Mucosa of descending colon (tissue), 3 donors: ENCODE data around the gene MARK4. TPM values are rescaled to one million over a fixed set of nuclear protein-coding genes. Genes with fewer than 3 reads are reported as not detected.
"Not testable (repeated sequence)": the region's sequence is repeated elsewhere in the genome, so short reads cannot be mapped to it uniquely, and the experiment has no call there.

Source experiments
- ATAC-seq: fragments of 200-7000 bp; cut with Tn5 transposase; one replicate; pipeline ENCODE4 v1.9.1; 2020; ENCODE audit warnings: mild to moderate bottlenecking, moderate library complexity
- DNase-seq, 3 donors: peaks; one replicate each; pipeline ENCODE4 v3.0.0-alpha.2; 2020
- H3K36me3 ChIP-seq: fragments of 200-600 bp; one replicate; pipeline ENCODE4 v1.8.0; 2021; ENCODE audit warnings: low read depth, mild to moderate bottlenecking
- H3K4me1 ChIP-seq: fragments of 200-600 bp; one replicate; pipeline ENCODE4 v1.8.0; 2021; ENCODE audit warnings: low read depth, mild to moderate bottlenecking
- H3K4me3 ChIP-seq: fragments of 200-600 bp; one replicate; pipeline ENCODE4 v1.8.0; 2021; ENCODE audit warnings: mild to moderate bottlenecking
- H3K9me3 ChIP-seq: fragments of 200-600 bp; one replicate; pipeline ENCODE4 v1.8.0; 2021; ENCODE audit warnings: mild to moderate bottlenecking
- intact Hi-C, 2 donors: fragments of 100-400 bp; cut with DNase I in 1 of 2; cut with micrococcal nuclease in 1 of 2; formaldehyde crosslinking; loops; one replicate each; pipeline versions ENCODE4 v1.11.0 to v1.11.1; 2022; cut with DNase I, micrococcal nuclease
- total RNA-seq, 3 donors: library from RNA; stranded (reverse); fragmentation: NEBNext Ultra II Directional in 2 of 3; extraction: Animal tissue kit (Norgen Biotek cat#: 25700) in 2 of 3; gene quantifications; one replicate each; pipeline versions ENCODE4 v1.2.1 to v1.2.4, GENCODE V29; 2021 to 2023
- TF ChIP-seq, protein P1 (sequence below): fragments of 200-600 bp; IDR thresholded peaks from one replicate; pipeline ENCODE4 v1.8.0; 2022; ENCODE audit warnings: antibody characterized with exemption, mild to moderate bottlenecking
- donor health status: DM: no; HTN: no; CAD: no; lungs with moderate emphysema.
- donor health status: DM: no; HTN: no; CAD: no.
- donor health status: DM: no; HTN: yes; CAD: no.

The MARK4 gene
- total RNA-seq, 3 donors from 2014 or later = 15.7 to 34.6 (median 17.0) TPM

DNA sequence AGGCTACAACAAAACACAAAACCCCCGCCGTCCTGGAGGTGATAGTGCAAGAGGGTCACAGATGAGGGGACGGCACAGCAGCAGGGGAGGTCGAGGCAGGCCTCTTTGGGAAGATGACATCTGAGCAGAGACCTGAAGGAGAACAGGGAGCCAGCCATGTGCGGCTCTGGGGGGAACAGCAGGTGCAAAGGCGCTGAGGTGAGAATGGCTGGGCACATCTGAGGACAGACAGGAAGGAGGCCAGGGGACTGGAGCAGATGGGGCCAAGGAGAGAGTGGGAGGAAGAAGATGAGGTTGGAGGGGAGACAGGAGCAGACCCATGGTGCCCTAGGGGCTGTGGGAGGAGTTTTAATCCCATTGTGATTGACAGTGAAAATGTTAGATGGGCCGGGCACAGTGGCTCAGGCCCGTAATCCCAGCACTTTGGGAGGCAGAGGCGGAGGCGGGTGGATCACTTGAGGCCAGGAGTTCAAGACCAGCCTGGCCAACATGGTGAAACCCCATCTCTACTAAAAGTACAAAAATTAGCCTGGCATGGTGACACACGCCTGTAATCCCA, 73.4 kb downstream of the MARK4 start:
- H3K36me3 ChIP-seq = no peaks in the 10 kb centered on the region
- DNase-seq (no peak), ATAC-seq (no peak)
- TF ChIP-seq, protein P1, sequence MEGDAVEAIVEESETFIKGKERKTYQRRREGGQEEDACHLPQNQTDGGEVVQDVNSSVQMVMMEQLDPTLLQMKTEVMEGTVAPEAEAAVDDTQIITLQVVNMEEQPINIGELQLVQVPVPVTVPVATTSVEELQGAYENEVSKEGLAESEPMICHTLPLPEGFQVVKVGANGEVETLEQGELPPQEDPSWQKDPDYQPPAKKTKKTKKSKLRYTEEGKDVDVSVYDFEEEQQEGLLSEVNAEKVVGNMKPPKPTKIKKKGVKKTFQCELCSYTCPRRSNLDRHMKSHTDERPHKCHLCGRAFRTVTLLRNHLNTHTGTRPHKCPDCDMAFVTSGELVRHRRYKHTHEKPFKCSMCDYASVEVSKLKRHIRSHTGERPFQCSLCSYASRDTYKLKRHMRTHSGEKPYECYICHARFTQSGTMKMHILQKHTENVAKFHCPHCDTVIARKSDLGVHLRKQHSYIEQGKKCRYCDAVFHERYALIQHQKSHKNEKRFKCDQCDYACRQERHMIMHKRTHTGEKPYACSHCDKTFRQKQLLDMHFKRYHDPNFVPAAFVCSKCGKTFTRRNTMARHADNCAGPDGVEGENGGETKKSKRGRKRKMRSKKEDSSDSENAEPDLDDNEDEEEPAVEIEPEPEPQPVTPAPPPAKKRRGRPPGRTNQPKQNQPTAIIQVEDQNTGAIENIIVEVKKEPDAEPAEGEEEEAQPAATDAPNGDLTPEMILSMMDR = no peak
- no peak overlapping the region for H3K4me3 ChIP-seq
- no peaks in the 10 kb centered on the region for H3K4me1 ChIP-seq
- H3K9me3 ChIP-seq = no peaks in the 10 kb centered on the region
- intact Hi-C loops = no loop called here

DNA sequence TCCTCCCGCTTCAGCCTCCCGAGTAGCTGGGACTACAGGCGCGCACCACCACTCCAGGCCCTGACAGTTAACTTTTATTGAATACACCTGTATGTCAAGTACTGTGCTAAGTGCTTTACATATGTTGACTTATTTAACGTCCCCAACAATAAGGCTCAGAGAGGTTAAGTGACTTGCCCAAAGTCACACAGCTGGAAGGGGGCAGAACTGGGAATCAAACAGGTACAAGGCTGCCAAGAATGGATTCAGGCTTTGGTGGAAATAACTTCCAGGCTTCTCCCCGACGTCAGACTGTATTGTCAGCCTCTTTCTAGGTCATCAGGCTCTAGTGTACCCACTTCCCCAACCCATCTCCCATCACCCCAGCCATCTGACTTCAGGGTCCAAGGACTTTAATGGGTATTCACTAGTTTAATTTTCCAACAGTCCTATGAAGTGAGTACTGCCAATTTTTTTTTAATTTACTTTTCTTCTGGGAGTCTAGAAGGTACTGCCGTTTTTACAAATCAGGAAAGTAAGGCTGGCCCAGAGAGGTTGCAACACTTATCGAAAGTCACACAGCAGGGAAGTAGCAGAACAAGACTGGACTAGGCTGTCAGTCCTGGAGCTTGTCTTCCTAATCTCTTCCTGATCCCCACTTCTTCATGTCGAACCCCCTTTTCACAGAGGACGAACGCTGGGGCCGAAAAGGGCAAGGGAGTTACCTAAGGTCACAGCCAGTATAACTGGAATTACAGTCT, 76.5 kb downstream of the MARK4 start:
- no peaks in the 10 kb centered on the region for H3K4me1 ChIP-seq
- H3K4me3 ChIP-seq = no peak overlapping the region
- no peaks in the 10 kb centered on the region for H3K9me3 ChIP-seq
- intact Hi-C loops = no loop called here
- ATAC-seq = no peak
- no peaks in the 10 kb centered on the region for H3K36me3 ChIP-seq
- TF ChIP-seq, protein P1 = no peak
- DNase-seq = no peak

DNA sequence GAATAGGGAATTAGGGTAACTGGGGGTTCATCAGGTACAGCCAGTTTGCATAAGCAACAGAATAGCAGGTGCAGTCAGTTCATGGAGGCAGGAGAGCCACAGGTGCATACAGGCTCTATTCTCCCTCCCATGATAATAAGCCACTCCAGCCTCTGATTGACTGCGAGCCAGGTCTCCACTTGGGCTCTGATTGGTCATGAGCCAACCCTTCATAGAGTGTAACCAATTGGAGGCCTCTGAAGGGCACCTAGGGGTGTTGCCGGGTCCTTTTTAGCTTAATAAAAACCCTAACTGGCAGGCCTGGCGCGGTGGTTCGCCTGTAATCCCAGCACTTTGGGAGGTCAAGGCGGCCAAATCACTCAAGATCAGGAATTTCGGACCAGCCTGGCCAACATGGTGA, 80.3 kb downstream of the MARK4 start:
- no peaks in the 10 kb centered on the region for H3K4me1 ChIP-seq
- ATAC-seq (no peak), DNase-seq (no peak)
- no peak overlapping the region for H3K4me3 ChIP-seq
- no peaks in the 10 kb centered on the region for H3K9me3 ChIP-seq
- no peaks in the 10 kb centered on the region for H3K36me3 ChIP-seq
- TF ChIP-seq, protein P1 = no peak
- intact Hi-C loops = no loop called here

DNA sequence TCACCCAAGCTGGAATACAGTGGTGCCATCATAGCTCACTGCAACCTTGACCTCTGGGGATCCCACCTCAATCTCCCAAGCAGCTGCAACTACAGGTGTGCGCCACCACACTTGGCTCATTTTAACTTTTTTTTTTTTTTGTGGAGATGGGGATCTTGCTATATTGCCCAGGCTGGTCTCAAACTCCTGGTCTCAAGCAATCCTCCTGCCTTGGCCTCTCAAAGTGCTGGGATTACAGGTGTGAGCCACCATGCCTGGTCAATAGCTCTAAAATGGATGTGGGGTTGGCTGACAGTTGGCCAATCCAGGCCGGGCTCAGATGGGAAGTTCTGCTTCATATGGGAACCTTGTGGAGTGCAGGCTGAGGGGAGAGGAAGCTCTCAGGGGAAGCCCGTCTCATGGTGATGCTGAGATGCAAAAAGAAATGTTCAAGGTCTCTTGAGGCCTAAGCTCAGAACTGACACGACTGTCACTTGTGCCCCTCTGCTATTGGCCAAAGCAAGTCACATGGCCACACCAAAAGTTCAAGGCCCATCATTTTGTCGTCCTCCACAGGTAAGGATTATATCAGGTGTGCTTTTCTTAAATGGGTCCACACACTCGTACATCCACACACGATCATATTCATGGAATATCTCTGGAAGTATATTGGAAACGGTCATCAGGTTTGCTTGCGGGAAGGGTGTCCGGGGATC, 82.7 kb downstream of the MARK4 start:
- TF ChIP-seq, protein P1 = no peak
- H3K9me3 ChIP-seq = no peaks in the 10 kb centered on the region
- DNase-seq = peak in 1 of 3 donors; percentile 7
- ATAC-seq = no peak
- intact Hi-C loops = no loop called here
- H3K4me3 ChIP-seq = no peak overlapping the region
- H3K36me3 ChIP-seq = no peaks in the 10 kb centered on the region
- H3K4me1 ChIP-seq = peaks cover 3% of the 10 kb centered on the region

DNA sequence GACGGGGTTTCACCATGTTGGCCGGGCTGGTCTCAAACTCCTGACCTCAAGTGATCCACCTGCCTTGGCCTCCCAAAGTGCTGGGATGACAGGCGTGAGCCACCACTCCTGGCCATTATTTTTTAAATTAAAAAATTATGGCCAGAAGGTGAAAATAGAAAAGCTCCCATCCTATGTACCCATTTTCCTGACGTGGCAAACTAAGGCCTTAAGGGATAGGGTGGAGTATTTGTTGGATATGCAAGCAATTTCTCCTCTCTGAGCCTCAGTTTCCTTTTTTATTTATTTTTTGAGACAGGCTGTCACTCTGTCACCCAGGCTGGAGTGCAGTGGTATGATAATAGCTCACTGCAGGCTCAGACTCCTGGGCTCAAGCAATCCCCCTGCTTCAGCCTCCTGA, 83.8 kb downstream of the MARK4 start:
- ATAC-seq, DNase-seq: not testable (repeated sequence)

DNA sequence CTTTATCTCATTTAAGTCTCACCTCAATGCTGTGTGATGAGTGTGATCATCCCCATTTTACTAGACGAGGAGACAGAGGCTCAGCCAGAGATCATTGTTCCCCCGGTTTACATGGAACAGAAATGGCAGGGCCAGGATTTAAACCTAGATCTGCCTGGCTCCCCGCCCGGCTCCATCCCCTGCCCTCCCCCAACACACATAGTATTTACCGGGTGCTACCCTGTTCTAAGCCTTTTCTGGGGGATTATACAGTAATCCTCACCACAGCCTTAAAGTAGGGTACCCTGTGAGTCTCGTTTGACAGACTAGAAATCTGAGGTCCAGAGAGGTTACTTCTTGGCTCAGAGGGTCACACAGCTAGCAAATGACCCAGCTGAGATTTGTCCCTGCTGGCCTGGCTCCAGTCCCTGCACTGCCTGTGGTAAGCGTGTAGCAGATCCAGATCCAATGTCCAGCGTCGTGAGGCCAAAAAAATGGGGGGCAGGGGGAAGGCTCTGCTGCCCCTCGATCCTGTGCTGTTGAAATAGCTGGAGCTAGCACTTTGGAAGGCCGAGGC, 85.7 kb downstream of the MARK4 start:
- ATAC-seq = no peak
- intact Hi-C loops = loop anchor here in 1 of 2 donors (5.0 kb wide), 1 partner anchor 89 kb away; the partner anchor contains the start of gene EXOC3L2

More for the DNA sequence above, 83.8 kb downstream of the MARK4 start:
- not testable (repeated sequence) for H3K4me3 ChIP-seq, H3K4me1 ChIP-seq, H3K9me3 ChIP-seq, H3K36me3 ChIP-seq
- intact Hi-C loops = loop anchor here in 1 of 2 donors (5.0 kb wide), 1 partner anchor 88 kb away; the partner anchor contains the start of gene EXOC3L2

More for the DNA sequence above, 85.7 kb downstream of the MARK4 start:
- H3K36me3 ChIP-seq = no peaks in the 10 kb centered on the region
- H3K4me3 ChIP-seq = no peak overlapping the region
- peaks cover 11% of the 10 kb centered on the region for H3K4me1 ChIP-seq
- no peak for DNase-seq
- TF ChIP-seq, protein P1 = no peak
- H3K9me3 ChIP-seq = no peaks in the 10 kb centered on the region
